IPS-11a (cell line): ENCODE results near the gene ZP1.
A peak's percentile ranks its signal among the peaks of the same experiment; 100 is the strongest.

Experiments used
- H3K4me3 ChIP-seq: one replicate; pipeline ENCODE4 v1.5.1; 2013; ENCODE audit warnings: low read depth, low read length, control low read depth

The ZP1 gene

DNA sequence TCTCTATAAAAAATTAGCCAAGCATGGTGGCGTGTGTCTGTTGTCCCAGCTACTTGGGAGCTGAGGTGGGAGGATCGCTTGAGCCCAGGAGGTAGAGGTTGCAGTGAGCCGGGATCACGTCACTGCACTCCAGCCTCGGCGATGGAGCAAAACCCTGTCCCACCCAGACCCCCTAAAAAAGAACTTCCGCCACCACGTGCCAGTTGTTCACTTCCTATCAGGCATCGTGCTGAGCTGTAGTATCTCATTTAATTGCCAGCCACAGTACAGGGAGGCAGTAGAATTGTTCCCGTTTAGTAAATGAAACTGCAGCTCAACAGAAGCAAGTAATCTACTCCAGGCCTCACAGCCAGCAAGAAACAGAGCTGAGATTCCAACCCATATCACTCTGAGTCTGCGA is 53.9 kb downstream of the ZP1 start:
- no peak overlapping the region for H3K4me3 ChIP-seq

DNA sequence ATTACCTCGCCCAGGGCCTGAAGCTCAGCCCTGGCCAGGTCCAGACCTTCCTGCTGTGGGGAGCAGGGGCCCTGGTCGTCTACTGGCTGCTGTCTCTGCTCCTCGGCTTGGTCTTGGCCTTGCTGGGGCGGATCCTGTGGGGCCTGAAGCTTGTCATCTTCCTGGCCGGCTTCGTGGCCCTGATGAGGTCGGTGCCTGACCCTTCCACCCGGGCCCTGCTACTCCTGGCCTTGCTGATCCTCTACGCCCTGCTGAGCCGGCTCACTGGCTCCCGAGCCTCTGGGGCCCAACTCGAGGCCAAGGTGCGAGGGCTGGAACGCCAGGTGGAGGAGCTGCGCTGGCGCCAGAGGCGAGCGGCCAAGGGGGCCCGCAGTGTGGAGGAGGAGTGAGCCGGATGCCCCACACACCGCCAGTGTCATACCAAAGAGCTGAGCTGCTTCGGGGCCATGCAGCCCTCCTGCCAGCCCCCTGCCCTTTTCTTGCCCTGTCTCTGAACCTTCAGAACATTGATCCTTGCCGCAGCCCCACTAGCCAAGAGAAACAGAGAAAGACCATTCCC is 54.5 kb downstream of the ZP1 start:
- H3K4me3 ChIP-seq, result no peak overlapping the region

GRCh38 chr11:60922906-60923305 is 55.6 kb downstream of the ZP1 start:
- no peak overlapping the region for H3K4me3 ChIP-seq

DNA sequence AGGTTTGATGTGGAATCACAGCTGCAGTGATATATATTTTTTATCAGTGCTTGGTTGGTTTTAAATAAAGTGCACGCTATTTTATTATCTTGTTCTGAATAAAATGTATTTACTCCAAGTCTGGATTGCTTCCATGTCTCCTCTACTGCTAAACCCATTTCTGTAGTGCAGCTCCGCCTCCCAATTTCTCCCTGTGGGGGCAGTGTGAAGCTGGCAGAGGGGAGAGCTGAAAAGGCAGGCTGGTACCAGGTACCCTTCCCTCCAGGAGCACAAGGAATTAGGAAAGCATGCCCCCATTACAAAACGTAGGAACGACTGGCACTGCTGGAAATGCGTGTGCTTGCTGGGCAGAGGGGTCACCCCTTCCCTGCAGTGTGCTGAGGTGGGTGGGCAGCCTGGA is 56.0 kb downstream of the ZP1 start:
- no peak overlapping the region for H3K4me3 ChIP-seq

GRCh38 chr11:60923800-60924109 is 56.4 kb downstream of the ZP1 start:
- H3K4me3 ChIP-seq, result no peak overlapping the region

DNA sequence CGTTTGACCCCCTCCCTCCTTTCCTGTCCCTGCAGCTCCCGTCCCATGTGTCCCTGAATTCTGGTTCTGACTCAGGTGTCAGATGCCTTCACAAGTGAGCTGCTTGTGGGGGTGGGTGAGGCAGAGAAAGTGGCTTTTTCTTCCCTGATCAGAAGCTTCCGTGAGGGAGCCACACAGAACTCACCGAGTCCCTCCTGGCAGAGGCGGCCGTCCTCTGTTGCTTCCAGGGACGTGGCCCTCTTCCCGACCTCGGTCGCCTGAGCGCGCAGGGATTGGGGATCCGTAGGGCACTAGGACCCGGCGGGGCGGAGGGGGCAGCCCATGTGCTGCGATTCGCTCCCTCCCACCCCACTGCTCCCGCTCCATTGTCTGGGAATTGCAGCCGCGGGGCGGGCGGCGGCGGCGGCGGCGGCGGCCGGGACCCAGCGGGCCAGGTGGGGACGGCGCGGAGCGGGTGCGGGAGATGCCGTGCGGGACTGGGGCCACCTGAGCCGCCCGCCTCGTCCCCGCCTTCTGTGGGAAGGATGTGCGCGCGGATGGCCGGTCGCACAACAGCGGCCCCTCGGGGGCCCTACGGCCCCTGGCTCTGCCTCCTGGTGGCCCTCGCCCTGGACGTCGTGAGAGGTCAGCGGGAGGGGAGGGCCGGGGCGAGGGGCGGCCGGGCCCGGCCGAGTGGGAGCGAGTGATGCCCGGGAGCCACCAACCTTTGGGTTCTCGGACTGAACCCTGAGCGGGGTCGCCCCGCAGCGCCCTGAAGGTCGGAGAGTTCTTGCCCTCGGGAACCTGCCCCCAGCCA is 57.0 kb downstream of the ZP1 start, which contains the start of gene TMEM132A:
Gene TMEM132A (plus strand): TSS at position 351 of the 796 bp plus-strand sequence. CDS start 174 bp downstream, at position 525.
- H3K4me3 ChIP-seq, result peak within 1 kb of the TSS; percentile 72
